Parathyroid adenoma (tissue), 2 donors: ENCODE data around the gene ARHGEF4.

Experiments used
- H2AFZ ChIP-seq: fragments of 300-600 bp; sonication (generic); one replicate; pipeline ENCODE4 v1.7.0; 2017; ENCODE audit warnings: antibody characterized with exemption, mild to moderate bottlenecking
- H3K27ac ChIP-seq: fragments of 300-600 bp; sonication (generic); one replicate; pipeline ENCODE4 v1.7.0; 2017
- H3K27me3 ChIP-seq: fragments of 300-600 bp; sonication (generic); one replicate; pipeline ENCODE4 v1.7.0; 2017; ENCODE audit warnings: low read length; ENCODE audit not compliant: control insufficient read depth, insufficient read depth
- H3K36me3 ChIP-seq: fragments of 300-600 bp; sonication (generic); one replicate; pipeline ENCODE4 v1.7.0; 2017; ENCODE audit warnings: low read length; ENCODE audit not compliant: control insufficient read depth, insufficient read depth
- H3K4me1 ChIP-seq: fragments of 300-600 bp; sonication (generic); one replicate; pipeline ENCODE4 v1.7.0; 2017; ENCODE audit warnings: control low read depth
- H3K4me2 ChIP-seq: fragments of 300-600 bp; sonication (generic); one replicate; pipeline ENCODE4 v1.7.0; 2017; ENCODE audit warnings: low read length
- H3K4me3 ChIP-seq: fragments of 300-600 bp; sonication (generic); one replicate; pipeline ENCODE4 v1.7.0; 2017; ENCODE audit warnings: low read depth, low read length
- H3K79me2 ChIP-seq: fragments of 300-600 bp; sonication (generic); one replicate; pipeline ENCODE4 v1.7.0; 2017; ENCODE audit warnings: control low read depth
- H3K9ac ChIP-seq: fragments of 300-600 bp; sonication (generic); one replicate; pipeline ENCODE4 v1.7.0; 2017; ENCODE audit warnings: mild to moderate bottlenecking
- H3K9me3 ChIP-seq: fragments of 300-600 bp; sonication (generic); one replicate; pipeline ENCODE4 v1.7.0; 2017; ENCODE audit warnings: low read length; ENCODE audit not compliant: control insufficient read depth
- TF ChIP-seq, protein P1 (sequence below): fragments of 300-600 bp; sonication (generic); IDR thresholded peaks from one replicate; pipeline ENCODE4 v1.7.0; 2017; ENCODE audit warnings: antibody characterized with exemption, mild to moderate bottlenecking
- donor health status: primary hyperparathyroidism.

The ARHGEF4 gene

DNA sequence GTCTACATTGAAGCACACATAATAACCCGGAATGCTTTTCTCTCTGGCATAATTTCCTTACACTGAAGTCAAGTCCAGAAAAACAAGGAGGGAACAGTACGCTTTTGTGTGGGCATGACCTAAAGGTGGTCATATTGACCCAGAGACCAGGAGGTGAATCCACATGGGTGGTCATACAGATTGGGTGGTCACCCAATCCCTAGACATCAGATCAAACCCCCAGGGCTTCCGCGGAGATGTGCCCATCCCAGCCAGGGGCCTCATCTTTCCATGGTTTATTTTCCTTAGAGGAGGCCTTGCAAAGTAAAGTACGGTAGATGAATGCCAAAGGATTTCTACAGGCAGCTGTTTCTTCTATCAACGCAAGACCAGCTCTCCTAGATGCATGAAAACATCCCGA is 217.8 kb downstream of the ARHGEF4 start:
- TF ChIP-seq, protein P1, sequence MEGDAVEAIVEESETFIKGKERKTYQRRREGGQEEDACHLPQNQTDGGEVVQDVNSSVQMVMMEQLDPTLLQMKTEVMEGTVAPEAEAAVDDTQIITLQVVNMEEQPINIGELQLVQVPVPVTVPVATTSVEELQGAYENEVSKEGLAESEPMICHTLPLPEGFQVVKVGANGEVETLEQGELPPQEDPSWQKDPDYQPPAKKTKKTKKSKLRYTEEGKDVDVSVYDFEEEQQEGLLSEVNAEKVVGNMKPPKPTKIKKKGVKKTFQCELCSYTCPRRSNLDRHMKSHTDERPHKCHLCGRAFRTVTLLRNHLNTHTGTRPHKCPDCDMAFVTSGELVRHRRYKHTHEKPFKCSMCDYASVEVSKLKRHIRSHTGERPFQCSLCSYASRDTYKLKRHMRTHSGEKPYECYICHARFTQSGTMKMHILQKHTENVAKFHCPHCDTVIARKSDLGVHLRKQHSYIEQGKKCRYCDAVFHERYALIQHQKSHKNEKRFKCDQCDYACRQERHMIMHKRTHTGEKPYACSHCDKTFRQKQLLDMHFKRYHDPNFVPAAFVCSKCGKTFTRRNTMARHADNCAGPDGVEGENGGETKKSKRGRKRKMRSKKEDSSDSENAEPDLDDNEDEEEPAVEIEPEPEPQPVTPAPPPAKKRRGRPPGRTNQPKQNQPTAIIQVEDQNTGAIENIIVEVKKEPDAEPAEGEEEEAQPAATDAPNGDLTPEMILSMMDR, result no peak
- Histone ChIP-seq H3K9ac (no peak overlapping the region), H3K79me2 (peaks cover 55% of the 10 kb centered on the region), H3K27ac (no peak overlapping the region), H3K9me3 (no peaks in the 10 kb centered on the region), H3K36me3 (no peaks in the 10 kb centered on the region), H3K27me3 (no peaks in the 10 kb centered on the region), H2AFZ (no peak overlapping the region), H3K4me1 (peaks cover 15% of the 10 kb centered on the region), H3K4me3 (no peak overlapping the region), H3K4me2 (no peak overlapping the region)

DNA sequence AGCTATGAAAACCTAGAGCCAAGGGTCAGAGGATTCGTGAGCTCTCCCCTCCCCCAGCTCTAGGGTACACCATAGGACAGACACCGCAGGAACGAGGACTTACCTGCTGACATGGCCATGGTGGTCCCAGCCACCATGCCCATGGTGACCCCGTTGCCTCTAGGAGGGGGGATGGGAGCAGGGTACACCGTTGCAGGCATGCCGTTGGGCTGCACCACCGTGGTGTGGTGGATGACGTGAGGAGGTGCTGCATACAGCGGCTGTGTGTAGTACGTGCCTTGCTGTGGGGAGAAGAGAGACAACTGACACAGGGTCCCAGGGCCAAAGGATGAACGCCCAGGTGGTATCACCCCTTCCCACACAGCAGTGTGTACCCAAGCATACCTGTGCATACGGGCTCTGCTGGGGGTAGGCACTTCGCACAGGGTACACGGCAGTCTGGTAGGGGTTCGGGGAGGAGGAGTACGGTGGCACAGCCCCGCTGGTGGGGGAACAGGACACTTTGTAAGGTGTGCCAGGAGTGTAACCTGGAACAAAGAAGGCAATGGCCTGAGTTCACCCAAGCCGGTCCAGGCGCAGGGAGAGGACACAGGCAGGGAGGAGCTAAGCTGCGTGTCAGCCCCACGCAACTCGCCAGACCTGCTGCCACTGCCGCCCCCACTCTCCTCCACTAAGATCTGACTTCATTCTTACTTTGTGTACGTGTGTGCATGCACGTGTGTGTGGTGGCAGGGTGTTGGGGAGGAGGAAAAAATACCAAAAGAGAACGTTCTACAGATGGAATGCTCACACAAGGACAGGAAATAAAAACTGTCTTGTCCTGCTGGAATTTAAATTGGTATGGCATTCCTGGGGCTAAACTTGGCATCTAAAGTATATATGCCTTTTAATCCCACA is 218.7 kb downstream of the ARHGEF4 start:
- H3K9me3 ChIP-seq, result no peaks in the 10 kb centered on the region
- H3K27me3 ChIP-seq, result no peaks in the 10 kb centered on the region
- peaks cover 62% of the 10 kb centered on the region for H3K79me2 ChIP-seq
- H2AFZ ChIP-seq, result no peak overlapping the region
- H3K9ac ChIP-seq, result no peak overlapping the region
- no peak overlapping the region for H3K4me2 ChIP-seq
- H3K36me3 ChIP-seq, result no peaks in the 10 kb centered on the region
- H3K4me1 ChIP-seq, result peaks cover 15% of the 10 kb centered on the region
- TF ChIP-seq, protein P1, result no peak
- H3K4me3 ChIP-seq, result no peak overlapping the region
- H3K27ac ChIP-seq, result no peak overlapping the region

DNA sequence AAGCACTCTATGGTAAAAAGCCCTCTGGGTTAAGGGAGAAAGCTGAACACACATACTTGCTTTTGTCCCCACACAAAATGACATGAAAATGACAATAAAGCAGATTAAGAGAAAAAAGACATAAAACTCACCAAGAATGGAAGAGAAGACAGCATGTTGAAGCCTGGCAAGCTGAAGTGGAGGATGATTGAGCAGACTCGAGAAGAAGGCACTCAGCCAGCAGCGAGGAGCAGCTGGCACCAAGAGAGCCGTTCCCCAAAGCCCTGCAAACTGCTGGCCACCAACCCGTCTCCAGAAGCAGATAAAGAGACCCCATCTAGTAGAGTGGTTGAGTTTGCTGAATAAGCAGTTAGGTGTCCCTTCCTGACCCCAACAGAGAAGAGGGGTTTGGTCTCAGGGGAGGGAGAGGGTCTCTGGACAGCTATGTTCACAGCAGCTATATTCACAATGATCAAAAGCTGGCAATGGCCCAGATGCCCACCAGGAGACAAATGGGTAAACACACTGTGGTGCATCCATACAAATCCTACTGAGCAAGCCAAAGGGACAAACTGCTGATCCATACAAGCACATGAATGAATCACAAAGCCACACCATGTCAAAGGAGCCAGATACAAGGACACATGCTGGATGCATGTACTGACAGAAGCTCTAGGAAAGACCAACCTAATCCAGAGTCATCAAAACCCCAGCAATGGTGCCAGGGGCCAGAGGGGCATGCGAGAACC is 219.7 kb downstream of the ARHGEF4 start:
- Histone ChIP-seq H3K79me2 (peaks cover 66% of the 10 kb centered on the region), H3K36me3 (no peaks in the 10 kb centered on the region), H3K4me3 (no peak overlapping the region), H3K27me3 (no peaks in the 10 kb centered on the region), H3K4me1 (peaks cover 15% of the 10 kb centered on the region), H3K4me2 (no peak overlapping the region), H3K9me3 (no peaks in the 10 kb centered on the region), H3K27ac (no peak overlapping the region), H2AFZ (no peak overlapping the region), H3K9ac (no peak overlapping the region)
- TF ChIP-seq, protein P1, result no peak

DNA sequence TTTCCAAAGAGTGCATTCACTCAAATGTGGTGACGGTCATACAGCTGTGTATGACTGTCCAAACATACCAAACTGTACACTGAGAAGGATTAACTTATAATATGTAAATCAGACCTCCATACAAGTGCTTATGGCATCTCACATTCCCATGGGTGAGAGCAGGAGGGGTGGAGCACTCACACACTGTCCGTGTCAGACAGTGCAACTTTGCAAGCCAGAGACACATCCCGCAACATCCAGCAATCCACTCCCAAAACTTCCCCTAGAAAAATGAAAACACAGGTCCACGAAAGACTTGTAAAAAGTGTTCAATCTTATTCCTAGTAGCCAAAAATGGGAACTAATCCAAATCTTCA is 220.2 kb downstream of the ARHGEF4 start:
- Histone ChIP-seq H3K4me2 (no peak overlapping the region), H3K27me3 (no peaks in the 10 kb centered on the region), H3K4me1 (peaks cover 20% of the 10 kb centered on the region), H2AFZ (no peak overlapping the region), H3K9ac (no peak overlapping the region), H3K36me3 (no peaks in the 10 kb centered on the region), H3K9me3 (no peaks in the 10 kb centered on the region), H3K27ac (no peak overlapping the region), H3K79me2 (peaks cover 66% of the 10 kb centered on the region), H3K4me3 (no peak overlapping the region)
- TF ChIP-seq, protein P1, result no peak
